GM13976 (cell line): Measurements from ENCODE around the gene WDR73.

Experiments
- DNase-seq: peaks from one replicate; pipeline ENCODE4 v3.0.0; 2012; ENCODE audit warnings: low spot score
- in situ Hi-C: fragments of 300-500 bp; cut with MboI; formaldehyde crosslinking; loops from one replicate; pipeline ENCODE4 v1.12.0; 2022; ENCODE audit warnings: low sequenced_read_pairs, mixed read lengths, inconsistent platforms; ENCODE audit not compliant: unreplicated experiment
- TF ChIP-seq, protein P1 (sequence below): IDR thresholded peaks from 2 replicates; pipeline ENCODE4 v1.5.1; 2012; ENCODE audit warnings: borderline replicate concordance, mild to moderate bottlenecking; ENCODE audit not compliant: insufficient read depth; ENCODE audit errors: extremely low read depth, missing control alignments, control extremely low read depth

WDR73 gene

DNA sequence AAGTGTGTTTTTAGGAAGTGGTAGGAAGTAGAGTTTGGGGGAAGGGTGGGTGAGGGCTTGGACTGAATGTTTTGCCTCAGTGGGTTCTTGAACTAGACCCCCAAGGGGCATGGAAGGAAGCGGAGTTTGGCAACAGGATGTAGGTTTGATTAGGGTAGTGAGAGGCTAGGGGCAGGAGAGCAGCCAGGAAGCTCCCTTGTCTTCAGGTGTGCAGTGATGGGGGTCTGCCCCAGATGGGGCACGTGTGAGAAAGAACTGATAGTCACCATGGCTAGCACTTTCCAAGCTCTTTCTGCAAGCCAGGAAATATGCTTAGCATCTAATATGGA, 48.6 kb downstream of the WDR73 start:
- DNase-seq: no peak
- TF ChIP-seq, protein P1, sequence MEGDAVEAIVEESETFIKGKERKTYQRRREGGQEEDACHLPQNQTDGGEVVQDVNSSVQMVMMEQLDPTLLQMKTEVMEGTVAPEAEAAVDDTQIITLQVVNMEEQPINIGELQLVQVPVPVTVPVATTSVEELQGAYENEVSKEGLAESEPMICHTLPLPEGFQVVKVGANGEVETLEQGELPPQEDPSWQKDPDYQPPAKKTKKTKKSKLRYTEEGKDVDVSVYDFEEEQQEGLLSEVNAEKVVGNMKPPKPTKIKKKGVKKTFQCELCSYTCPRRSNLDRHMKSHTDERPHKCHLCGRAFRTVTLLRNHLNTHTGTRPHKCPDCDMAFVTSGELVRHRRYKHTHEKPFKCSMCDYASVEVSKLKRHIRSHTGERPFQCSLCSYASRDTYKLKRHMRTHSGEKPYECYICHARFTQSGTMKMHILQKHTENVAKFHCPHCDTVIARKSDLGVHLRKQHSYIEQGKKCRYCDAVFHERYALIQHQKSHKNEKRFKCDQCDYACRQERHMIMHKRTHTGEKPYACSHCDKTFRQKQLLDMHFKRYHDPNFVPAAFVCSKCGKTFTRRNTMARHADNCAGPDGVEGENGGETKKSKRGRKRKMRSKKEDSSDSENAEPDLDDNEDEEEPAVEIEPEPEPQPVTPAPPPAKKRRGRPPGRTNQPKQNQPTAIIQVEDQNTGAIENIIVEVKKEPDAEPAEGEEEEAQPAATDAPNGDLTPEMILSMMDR: no peak
- in situ Hi-C loops: loop anchor here (25.0 kb wide), 1 partner anchor 582 kb away; no protein-coding TSS in a partner anchor

DNA sequence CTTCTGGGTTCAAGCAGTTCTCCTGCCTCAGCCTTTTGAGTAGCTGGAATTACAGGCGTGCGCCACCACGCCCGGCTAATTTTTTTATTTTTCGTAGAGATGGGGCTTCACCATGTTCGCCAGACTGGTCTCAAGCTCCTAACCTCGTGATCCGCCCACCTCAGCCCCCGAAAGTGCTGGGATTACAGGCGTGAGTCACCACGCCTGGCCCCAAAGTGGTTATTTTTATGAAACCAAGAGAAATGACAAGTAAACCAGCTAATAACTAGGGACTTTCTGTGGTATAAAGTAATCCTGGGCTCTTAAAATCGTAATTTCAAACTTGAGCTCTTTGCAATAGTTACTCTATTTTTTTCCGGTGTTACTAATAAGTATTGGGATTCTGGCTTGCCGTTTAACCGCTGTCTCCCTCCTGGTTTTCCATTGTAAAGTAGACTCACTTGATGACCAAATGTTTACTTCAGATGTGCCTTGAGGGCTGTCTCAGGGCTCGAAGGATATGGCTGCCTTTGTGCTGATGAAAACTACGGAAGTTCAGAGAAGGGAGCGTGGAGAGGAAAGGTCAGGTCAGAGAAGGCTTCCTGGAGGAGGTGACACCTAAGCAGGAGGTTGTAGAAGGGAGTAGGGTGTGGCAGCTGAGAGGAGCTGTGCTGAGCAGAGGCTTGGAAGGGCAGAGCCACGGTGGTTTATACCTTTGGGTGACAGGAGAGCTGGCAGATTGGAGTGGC, 49.1 kb downstream of the WDR73 start:
- peak; percentile 50 for DNase-seq
- TF ChIP-seq, protein P1: no peak
- in situ Hi-C loops: loop anchor here (25.0 kb wide), 1 partner anchor 582 kb away; no protein-coding TSS in a partner anchor

DNA sequence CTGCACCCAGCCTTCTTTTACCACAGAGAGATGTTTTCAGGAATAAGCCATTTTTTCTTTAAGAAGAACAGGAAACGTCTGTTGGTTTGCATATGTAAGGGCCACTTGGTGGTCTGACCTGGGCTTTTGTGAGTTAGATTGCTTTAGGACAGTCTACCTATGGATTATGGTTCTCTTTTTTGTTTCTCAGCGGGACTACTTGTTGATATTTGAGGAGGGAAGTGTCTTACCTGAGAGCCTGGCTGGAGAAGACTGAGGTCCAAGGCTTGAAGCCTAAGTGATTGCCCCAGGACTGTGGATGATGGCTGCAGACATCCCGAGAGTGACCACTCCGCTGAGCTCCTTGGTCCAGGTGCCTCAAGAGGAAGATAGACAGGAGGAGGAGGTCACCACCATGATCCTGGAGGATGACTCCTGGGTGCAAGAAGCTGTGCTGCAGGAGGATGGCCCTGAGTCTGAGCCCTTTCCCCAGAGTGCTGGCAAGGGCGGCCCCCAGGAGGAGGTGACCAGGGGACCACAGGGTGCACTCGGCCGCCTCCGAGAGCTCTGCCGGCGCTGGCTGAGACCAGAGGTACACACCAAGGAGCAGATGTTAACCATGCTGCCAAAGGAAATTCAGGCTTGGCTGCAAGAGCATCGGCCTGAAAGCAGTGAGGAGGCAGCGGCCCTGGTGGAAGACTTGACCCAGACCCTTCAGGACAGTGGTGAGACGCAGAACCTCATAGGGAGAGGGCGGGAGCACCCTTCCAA, 50.3 kb downstream of the WDR73 start:
- DNase-seq: no peak
- TF ChIP-seq, protein P1: no peak
- in situ Hi-C loops: loop anchor here (25.0 kb wide), 1 partner anchor 583 kb away; no protein-coding TSS in a partner anchor

DNA sequence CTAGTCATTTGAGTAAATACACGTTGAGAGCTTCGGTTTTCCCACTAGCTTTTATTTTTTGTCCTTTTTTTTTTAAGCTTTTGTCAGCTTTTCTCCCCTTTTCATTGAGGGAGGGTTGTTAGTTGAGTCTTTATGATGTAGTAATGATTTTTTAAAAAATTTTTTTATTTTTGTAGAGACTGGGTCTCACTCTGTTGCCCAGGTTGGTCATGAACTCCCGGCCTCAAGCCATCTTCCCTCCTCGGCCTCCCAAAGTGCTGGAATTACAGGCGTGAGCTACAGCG, 52.6 kb downstream of the WDR73 start:
- DNase-seq: no peak
- in situ Hi-C loops: loop anchor here (25.0 kb wide), 1 partner anchor 586 kb away; no protein-coding TSS in a partner anchor
- TF ChIP-seq, protein P1: no peak

DNA sequence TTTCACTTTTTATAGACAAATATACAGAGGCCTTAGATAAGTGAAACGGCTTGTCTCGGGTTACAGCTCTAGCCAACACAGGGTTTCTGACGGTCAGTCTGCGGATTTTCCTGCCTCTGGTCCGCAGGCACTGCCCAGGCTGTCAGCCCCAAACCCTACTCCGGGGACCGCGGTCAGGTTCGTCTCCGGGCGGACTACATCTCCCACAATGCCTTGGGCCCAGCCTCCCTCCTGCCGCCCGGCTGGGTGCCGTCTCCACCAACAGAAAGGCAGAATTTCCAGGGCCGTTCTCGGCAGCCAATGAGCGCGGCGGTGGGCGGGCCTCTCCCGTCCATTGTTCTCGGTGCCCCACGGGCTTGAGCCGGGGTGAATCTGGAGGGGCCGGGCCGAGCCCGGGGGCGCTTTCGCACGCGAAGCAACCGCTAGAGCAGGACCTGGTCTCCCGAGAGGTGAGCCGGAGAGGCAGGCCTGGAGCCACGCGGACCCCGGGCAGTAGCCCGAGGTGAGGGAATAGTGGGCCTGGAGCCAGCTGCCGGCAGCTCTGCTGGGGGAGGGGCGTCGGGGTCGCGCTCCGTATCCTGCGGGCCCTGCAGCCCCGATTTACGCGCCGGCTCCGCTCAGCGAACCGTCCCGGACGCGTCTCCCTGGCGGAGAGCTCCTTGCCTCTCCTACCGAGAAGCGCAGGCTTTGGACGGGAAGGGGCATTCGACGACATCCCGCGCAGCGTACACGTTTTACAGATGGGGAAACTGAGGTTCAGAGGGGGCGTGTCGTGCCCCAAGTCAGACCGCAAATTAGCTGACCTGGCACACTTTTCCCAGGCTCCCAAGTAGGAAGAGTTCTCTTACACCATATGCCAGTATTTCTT, 53.2 kb downstream of the WDR73 start, which contains the start of gene ZSCAN2:
Gene ZSCAN2, plus strand, starts transcription at position 323 of the 868 bp plus-strand sequence. CDS start 2,919 bp downstream, outside the sequence.
- DNase-seq: peak; percentile 95
- in situ Hi-C loops: loop anchor here (25.0 kb wide), 1 partner anchor 586 kb away; no protein-coding TSS in a partner anchor
- TF ChIP-seq, protein P1: no peak

DNA sequence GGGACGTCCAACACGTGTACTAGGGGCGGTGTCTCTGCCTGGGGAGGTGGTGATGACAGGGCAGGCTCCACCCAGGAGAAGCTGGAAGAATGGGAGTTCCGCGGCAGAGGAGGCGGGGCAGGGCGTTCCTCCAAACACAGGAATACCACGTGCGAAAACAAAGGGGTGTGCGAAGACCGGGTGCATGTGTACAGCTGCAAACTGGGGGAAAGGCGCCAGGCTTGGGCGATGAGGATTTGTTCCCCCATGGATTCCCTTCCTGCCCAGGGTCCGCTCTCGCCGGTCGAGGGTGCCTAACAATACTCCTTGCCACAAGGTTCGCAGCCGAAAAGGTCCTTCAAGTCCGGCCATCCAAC, 53.8 kb downstream of the WDR73 start:
- DNase-seq: peak; percentile 45
- in situ Hi-C loops: loop anchor here (25.0 kb wide), 1 partner anchor 587 kb away; no protein-coding TSS in a partner anchor
- TF ChIP-seq, protein P1: no peak
